Measurements from ENCODE around the gene RLF.

DNA sequence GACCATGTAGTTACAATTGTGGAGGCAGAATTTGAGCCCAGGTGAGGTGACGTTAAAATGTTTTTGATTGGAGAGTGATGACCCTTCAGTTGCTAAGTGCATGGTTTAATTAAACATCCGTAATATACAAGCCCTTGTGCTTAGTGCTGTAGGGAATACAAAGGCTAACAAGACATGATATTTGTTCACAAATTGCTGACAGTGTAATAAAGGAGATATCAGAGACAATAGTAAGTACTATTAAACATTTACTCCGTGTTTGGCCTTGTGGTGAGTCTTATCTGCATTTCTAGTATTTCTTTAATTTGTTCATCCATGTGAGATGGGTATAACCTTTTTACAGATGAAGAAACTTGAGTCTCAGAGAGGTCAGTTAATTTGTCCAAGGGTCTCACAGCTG is 37.9 kb downstream of the RLF start:
- TF ChIP-seq POLR2A (IDR thresholded peaks at IDR 0.05) (no peak), POLR2AphosphoS5 (IDR thresholded peaks at IDR 0.05) (no peak)
- TF ChIP-seq, protein P1, sequence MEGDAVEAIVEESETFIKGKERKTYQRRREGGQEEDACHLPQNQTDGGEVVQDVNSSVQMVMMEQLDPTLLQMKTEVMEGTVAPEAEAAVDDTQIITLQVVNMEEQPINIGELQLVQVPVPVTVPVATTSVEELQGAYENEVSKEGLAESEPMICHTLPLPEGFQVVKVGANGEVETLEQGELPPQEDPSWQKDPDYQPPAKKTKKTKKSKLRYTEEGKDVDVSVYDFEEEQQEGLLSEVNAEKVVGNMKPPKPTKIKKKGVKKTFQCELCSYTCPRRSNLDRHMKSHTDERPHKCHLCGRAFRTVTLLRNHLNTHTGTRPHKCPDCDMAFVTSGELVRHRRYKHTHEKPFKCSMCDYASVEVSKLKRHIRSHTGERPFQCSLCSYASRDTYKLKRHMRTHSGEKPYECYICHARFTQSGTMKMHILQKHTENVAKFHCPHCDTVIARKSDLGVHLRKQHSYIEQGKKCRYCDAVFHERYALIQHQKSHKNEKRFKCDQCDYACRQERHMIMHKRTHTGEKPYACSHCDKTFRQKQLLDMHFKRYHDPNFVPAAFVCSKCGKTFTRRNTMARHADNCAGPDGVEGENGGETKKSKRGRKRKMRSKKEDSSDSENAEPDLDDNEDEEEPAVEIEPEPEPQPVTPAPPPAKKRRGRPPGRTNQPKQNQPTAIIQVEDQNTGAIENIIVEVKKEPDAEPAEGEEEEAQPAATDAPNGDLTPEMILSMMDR (IDR thresholded peaks at IDR 0.05), result no peak
